GM18519 (cell line): ENCODE measurements around the gene KMT2A.
"Not testable (repeated sequence)": the region's sequence is repeated elsewhere in the genome, so short reads cannot be mapped to it uniquely, and the experiment has no call there.

Experiments used
- ATAC-seq: cut with Tn5 transposase; IDR thresholded peaks from one replicate; pipeline ENCODE4 v1.9.1; 2021; ENCODE audit warnings: mild to moderate bottlenecking, moderate library complexity; ENCODE audit not compliant: unreplicated experiment, low FRiP score

KMT2A gene

GRCh38 chr11:118434553-118435289, 1.6 kb upstream of the KMT2A start:
- no peak for ATAC-seq

GRCh38 chr11:118435290-118435892, 901 bp upstream of the KMT2A start:
- peak; percentile 10 for ATAC-seq

GRCh38 chr11:118436639-118437207, 431 bp downstream of the KMT2A start:
- peak; percentile 8 for ATAC-seq

GRCh38 chr11:118437208-118438125, 1.2 kb downstream of the KMT2A start:
- no peak for ATAC-seq

- ATAC-seq: no peak
These were observed 2.1 kb downstream of the KMT2A start for GRCh38 chr11:118438314-118438931.

GRCh38 chr11:118439646-118440045, 3.4 kb downstream of the KMT2A start:
- no peak for ATAC-seq

GRCh38 chr11:118441770-118442275, 5.5 kb downstream of the KMT2A start:
- no peak for ATAC-seq

- no peak for ATAC-seq
These were observed 6.0 kb downstream of the KMT2A start for GRCh38 chr11:118442301-118442700.

- ATAC-seq: no peak
These were observed 6.8 kb downstream of the KMT2A start for GRCh38 chr11:118442908-118443589.

GRCh38 chr11:118443590-118444218, 7.4 kb downstream of the KMT2A start:
- no peak for ATAC-seq

- no peak for ATAC-seq
These were observed 11.1 kb downstream of the KMT2A start for GRCh38 chr11:118447423-118447822.

GRCh38 chr11:118448294-118448693, 12.0 kb downstream of the KMT2A start:
- peak; percentile 50 for ATAC-seq

GRCh38 chr11:118449316-118449918, 13.1 kb downstream of the KMT2A start:
- ATAC-seq: no peak

GRCh38 chr11:118450451-118450850, 14.2 kb downstream of the KMT2A start:
- no peak for ATAC-seq

GRCh38 chr11:118462178-118462577, 25.9 kb downstream of the KMT2A start:
- no peak for ATAC-seq

- not testable (repeated sequence) for ATAC-seq
These were observed 32.7 kb downstream of the KMT2A start for GRCh38 chr11:118468968-118469367.

- ATAC-seq: no peak
These were observed 34.7 kb downstream of the KMT2A start for GRCh38 chr11:118471030-118471429.

- no peak for ATAC-seq
These were observed 37.2 kb downstream of the KMT2A start for GRCh38 chr11:118473537-118473936.

GRCh38 chr11:118476676-118477075, 40.4 kb downstream of the KMT2A start:
- ATAC-seq: no peak
